ENCODE results near the gene KLLN.
A peak's percentile ranks its signal among the peaks of the same experiment; 100 is the strongest.
"Not testable (repeated sequence)": the region's sequence is repeated elsewhere in the genome, so short reads cannot be mapped to it uniquely, and the experiment has no call there.

Gene KLLN

DNA sequence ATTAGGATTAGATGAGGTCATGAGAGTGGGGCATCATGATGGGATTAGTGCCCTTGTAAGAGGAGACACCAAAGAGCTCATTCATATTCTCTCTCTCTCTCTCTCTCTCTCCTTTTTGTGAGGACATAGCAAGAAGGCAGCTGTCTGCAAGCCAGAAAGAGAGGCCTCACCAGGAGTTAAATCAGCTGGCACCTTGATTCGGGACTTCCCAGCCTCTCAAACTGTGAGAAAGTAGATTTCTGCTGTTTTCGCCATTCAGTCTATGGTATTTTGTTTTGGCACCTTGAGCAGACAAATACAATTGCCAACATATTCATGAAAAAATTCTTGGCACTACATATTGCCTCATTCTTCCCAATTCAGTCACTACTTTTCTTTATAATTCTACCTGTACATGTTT is 24.7 kb downstream of the KLLN start:
- DNase-seq = no peak

- no peak for DNase-seq
Observed at GRCh38 chr10:87837445-87837844, 25.9 kb downstream of the KLLN start.

DNA sequence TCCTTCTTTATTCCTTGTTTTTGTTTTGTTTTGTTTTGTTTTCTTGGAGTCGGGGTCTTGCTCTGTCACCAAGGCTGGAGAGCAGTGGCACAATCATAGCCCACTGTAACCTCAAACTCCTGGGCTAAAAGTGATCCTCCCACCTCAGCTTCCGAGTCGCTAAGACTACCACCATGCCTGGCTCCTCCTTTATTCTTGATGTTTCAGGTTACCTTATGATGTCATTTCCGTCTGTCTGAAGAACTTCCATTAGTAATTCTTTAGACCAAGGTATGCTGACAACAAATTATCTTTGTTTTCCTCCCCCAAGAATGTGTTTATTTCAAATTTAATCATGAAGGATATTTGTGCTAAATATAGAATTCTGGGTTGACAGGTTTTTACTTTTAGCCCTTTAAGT is 27.2 kb downstream of the KLLN start:
- no peak for DNase-seq

DNA sequence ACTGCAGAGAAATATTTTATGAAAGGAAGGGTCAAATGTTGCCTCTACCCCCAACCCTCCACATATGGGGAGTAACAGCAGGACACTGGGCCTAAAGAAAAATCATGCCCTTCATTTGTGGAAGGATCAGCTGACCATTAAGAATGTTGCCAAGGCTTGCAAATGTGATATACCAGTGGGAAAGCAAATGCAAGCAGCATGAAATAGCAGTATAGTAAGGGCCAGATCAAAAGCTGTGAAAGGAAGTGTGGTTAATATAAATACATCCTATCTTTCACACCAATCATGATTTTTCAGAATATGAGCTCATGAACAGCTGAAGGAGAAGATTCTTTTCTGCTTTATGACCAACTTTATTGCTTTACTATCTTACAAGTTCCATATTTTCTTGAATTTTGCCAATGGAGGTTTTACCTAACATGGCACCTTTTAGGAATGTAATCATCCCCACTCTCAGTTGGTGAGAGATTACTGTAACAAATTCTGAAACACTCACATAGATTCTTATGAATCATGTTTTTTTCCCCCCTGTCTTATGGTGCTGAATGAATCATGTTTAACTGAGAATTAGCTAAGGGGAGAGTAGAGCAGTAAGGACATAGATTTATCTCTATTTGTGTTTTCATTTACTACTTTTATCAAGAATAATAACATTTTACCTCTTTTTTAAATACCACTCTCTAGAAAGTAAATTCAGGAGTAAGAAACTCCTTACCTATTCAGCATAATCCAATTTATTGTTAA is 33.2 kb downstream of the KLLN start:
- DNase-seq = no peak

DNA sequence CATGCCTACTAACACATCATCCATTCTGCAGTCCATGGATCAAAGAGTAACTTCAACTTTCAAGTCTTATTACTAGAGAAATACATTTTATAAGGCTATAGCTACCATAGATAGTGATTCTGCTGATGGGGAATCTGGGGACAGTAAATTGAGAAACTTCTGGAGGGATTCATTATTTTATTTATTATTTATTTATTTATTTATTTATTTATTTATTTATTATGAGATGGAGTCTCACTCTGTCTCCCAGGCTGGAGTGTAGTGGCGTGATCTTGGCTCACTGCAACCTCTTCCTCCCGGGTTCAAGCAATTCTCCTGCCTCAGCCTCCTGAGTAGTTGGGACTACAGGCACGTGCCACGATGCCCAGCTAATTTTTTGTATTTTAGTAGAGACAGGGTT is 34.3 kb downstream of the KLLN start:
- not testable (repeated sequence) for DNase-seq

- no peak for DNase-seq
Observed at GRCh38 chr10:87827681-87828080, 35.7 kb downstream of the KLLN start.

GRCh38 chr10:87826653-87827052 is 36.7 kb downstream of the KLLN start:
- DNase-seq = no peak

GRCh38 chr10:87819289-87819585 is 44.1 kb downstream of the KLLN start:
- no peak for DNase-seq

DNA sequence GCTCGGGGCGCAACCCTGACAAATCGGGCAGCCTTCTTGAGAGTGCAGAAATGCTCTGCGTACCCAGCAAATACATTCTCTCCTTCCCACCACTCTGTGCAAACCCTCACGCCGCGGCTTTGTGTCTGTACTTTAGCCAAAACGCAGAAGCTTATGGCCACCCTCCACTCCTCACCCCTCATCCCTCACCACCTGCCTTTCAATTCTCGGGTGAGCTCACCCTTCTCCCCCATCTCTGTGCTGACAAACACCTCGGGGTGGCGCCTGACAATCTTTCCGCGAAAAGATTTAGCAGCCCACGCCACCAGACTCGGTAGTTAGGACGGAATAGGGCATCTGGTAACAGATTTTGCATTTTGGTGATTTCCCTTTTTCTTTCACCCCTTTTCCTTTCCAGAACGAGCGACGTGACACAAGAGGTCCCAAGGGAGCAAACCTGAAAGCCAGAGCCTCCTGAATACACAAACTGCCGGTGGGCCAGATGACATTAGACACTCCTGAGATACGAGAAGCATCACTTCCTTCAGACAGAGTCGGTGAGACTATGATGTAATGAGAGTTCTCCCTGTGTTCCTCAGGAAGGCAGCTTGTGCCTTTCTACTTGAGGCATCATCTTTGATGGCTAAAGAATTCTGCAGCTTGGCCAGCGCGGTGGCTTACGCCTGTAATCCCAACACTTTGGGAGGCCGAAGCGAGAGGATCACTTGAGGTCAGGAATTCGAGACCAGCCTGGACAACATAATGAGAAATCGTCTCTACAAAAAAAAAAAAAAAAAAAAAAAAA is 44.6 kb downstream of the KLLN start:
- peak; percentile 22 for DNase-seq

DNA sequence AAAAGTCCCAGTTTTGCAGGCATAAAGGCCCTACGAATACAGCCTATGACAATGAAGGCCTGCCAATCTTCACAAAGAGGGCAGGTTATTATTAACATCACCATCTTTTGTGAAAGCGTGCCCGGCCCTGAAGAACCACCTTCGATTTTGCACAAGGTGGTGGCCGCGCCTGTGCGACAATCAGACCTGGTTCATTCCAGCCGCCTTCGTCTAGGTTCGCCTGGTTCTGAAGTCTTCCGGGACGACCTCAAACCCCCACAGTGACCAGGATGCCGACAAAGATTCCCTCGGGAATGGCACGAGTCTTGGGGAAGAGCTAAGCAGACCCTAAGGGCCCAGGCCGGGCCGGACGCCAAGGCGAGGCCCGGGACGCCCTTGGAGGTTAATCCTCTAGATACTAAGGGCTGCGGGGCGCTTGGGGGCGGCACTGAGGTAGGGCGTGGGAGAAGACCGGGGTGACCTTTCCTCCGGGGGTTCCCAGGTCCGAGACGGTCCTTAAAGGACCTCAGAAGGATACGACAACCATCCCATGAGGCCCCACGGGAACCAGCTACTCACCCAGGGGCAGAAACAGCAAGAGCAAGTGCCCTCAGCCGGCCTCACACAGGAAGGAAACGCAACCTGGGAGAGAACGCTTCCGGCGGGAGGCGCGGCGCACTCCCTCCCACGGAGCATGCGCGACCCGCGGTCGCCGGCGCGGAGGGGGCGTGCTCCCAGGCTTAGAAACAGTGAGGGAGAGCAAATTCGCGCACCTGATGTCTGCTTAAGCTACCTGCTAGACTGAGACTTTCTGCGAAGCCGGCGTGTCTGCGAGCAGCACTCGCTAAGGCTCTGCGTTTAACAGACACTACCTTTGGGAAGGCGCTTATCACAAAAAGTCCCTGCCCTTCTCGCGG is 45.5 kb downstream of the KLLN start, which contains the start of gene ATAD1:
Gene ATAD1, minus strand, starts transcription at position 618 of the 896 bp plus-strand sequence. CDS start 3,627 bp downstream, outside the sequence.
- DNase-seq = peak; percentile 84

- DNase-seq = peak; percentile 1
Observed at GRCh38 chr10:87816898-87817608, 46.3 kb downstream of the KLLN start.

DNA sequence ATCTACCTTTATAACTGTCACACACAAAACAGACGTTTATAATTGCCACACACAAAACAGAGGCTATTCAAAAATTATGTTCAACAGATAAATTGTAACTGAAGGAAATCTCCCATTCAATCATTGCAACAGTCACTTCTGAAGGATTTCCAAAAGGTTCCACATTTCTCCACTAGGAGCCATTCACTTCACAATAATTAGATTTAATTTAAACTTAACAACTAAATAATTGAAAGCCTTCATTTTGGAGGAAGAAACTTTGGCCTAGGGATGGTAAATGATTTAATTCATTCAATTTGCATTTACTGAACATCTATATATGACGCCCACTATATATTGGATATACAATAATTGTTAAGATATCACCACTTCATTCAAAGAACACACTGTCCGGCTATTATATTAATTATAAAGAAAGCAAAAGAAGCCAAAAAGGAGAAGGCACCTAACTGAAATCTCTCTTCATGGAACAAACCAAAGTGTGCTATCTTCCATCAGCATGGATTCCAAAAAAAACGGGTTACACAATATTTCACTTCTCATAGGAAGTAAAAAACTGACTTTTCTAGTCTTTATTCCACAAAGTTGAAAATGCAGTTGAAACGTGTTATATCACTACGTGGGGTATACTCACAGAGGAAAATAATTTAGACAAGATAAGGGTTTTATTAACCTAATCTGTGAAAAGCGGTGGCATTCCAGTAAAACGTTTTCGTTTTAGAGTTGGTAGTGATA is 47.0 kb downstream of the KLLN start:
- DNase-seq = no peak

Data from fibroblast of skin of right biceps (primary cell).